ENCODE data around the gene GPR62. TPM values are rescaled to one million over a fixed set of nuclear protein-coding genes. Genes with fewer than 3 reads are reported as not detected.
A peak's percentile ranks its signal among the peaks of the same experiment; 100 is the strongest.

GPR62 gene
- total RNA-seq, 1 donor from 2014 or later: not detected

- Mint-ChIP-seq H3K27ac (ENCODE audit: unreplicated experiment) (no peak overlapping the region), H3K27me3 (ENCODE audit: low read depth) (no peaks in the 10 kb centered on the region), H3K4me3 (ENCODE audit: unreplicated experiment) (peak overlapping the region; percentile 77), H3K4me1 (ENCODE audit: low read depth) (peaks cover 29% of the 10 kb centered on the region), H3K36me3 (ENCODE audit: low read depth) (no peaks in the 10 kb centered on the region), H3K9me3 (ENCODE audit: low read depth) (no peaks in the 10 kb centered on the region)
- no peak for DNase-seq (ENCODE audit: low spot score)
- peak; percentile 4 for TF ChIP-seq CTCF (IDR thresholded peaks at IDR 0.05)
These were observed 11.8 kb downstream of the GPR62 start for GRCh38 chr3:51966922-51967383.

- H3K36me3 Mint-ChIP-seq (ENCODE audit: low read depth): no peaks in the 10 kb centered on the region
- peak within 1 kb of the TSS; percentile 81 for H3K4me3 Mint-ChIP-seq (ENCODE audit: unreplicated experiment)
- no peaks in the 10 kb centered on the region for H3K9me3 Mint-ChIP-seq (ENCODE audit: low read depth)
- no peaks in the 10 kb centered on the region for H3K27me3 Mint-ChIP-seq (ENCODE audit: low read depth)
- H3K27ac Mint-ChIP-seq (ENCODE audit: unreplicated experiment): peak within 1 kb of the TSS; percentile 66
- no peak for TF ChIP-seq CTCF (IDR thresholded peaks at IDR 0.05)
- peaks cover 29% of the 10 kb centered on the region for H3K4me1 Mint-ChIP-seq (ENCODE audit: low read depth)
- DNase-seq (ENCODE audit: low spot score): no peak
These were observed 12.4 kb downstream of the GPR62 start, which contains the start of gene PCBP4 for GRCh38 chr3:51967384-51968169. TSS of gene PCBP4 (minus strand) at chr3:51967454. CDS start at chr3:51961240, 6,214 bp downstream.

GRCh38 chr3:51968170-51968775 is 13.1 kb downstream of the GPR62 start:
- no peaks in the 10 kb centered on the region for H3K9me3 Mint-ChIP-seq (ENCODE audit: low read depth)

GRCh38 chr3:51968883-51969678 is 13.9 kb downstream of the GPR62 start:
- Mint-ChIP-seq H3K27ac (ENCODE audit: unreplicated experiment) (no peak overlapping the region), H3K4me3 (ENCODE audit: unreplicated experiment) (no peak overlapping the region), H3K9me3 (ENCODE audit: low read depth) (no peaks in the 10 kb centered on the region), H3K36me3 (ENCODE audit: low read depth) (no peaks in the 10 kb centered on the region), H3K4me1 (ENCODE audit: low read depth) (peaks cover 36% of the 10 kb centered on the region), H3K27me3 (ENCODE audit: low read depth) (no peaks in the 10 kb centered on the region)
- DNase-seq (ENCODE audit: low spot score): no peak
- TF ChIP-seq CTCF (IDR thresholded peaks at IDR 0.05): no peak

More at GRCh38 chr3:51968170-51968775, 13.1 kb downstream of the GPR62 start:
- peak overlapping the region; percentile 81 for H3K4me3 Mint-ChIP-seq (ENCODE audit: unreplicated experiment)
- H3K27ac Mint-ChIP-seq (ENCODE audit: unreplicated experiment): peak overlapping the region; percentile 66
- DNase-seq (ENCODE audit: low spot score): no peak
- H3K27me3 Mint-ChIP-seq (ENCODE audit: low read depth): no peaks in the 10 kb centered on the region
- H3K4me1 Mint-ChIP-seq (ENCODE audit: low read depth): peaks cover 29% of the 10 kb centered on the region
- no peaks in the 10 kb centered on the region for H3K36me3 Mint-ChIP-seq (ENCODE audit: low read depth)
- TF ChIP-seq CTCF (IDR thresholded peaks at IDR 0.05): no peak

- Mint-ChIP-seq H3K4me3 (ENCODE audit: unreplicated experiment) (no peak overlapping the region), H3K9me3 (ENCODE audit: low read depth) (no peaks in the 10 kb centered on the region), H3K27ac (ENCODE audit: unreplicated experiment) (no peak overlapping the region), H3K36me3 (ENCODE audit: low read depth) (no peaks in the 10 kb centered on the region), H3K4me1 (ENCODE audit: low read depth) (peaks cover 37% of the 10 kb centered on the region), H3K27me3 (ENCODE audit: low read depth) (no peaks in the 10 kb centered on the region)
- DNase-seq (ENCODE audit: low spot score): no peak
- no peak for TF ChIP-seq CTCF (IDR thresholded peaks at IDR 0.05)
These were observed 14.7 kb downstream of the GPR62 start for GRCh38 chr3:51969841-51970240.

Data from chondrocyte (in vitro differentiated cells).